Panc1 (cell line): ENCODE results near the gene GREB1.

Experiments used
- POLR2AphosphoS5 ChIP-seq: IDR thresholded peaks from 2 replicates; pipeline ENCODE4 v1.6.1; 2012; ENCODE audit warnings: mild to moderate bottlenecking, low read depth, low read length, moderate library complexity
- TF ChIP-seq, protein P1 (sequence below): fragments of 450-650 bp; IDR thresholded peaks from 2 replicates; pipeline ENCODE4 v1.5.1; 2017; ENCODE audit warnings: mild to moderate bottlenecking
- TF ChIP-seq, protein P2 (sequence below), 2 experiments: IDR thresholded peaks; 2 replicates each; pipeline ENCODE4 v1.6.1; 2011 to 2012; ENCODE audit warnings: low read depth in 2 of 2, control low read depth in 1 of 2, low read length in 1 of 2, mild to moderate bottlenecking in 1 of 2, moderate library complexity in 1 of 2; ENCODE audit not compliant: insufficient read depth in 1 of 2

- TF ChIP-seq, protein P1, sequence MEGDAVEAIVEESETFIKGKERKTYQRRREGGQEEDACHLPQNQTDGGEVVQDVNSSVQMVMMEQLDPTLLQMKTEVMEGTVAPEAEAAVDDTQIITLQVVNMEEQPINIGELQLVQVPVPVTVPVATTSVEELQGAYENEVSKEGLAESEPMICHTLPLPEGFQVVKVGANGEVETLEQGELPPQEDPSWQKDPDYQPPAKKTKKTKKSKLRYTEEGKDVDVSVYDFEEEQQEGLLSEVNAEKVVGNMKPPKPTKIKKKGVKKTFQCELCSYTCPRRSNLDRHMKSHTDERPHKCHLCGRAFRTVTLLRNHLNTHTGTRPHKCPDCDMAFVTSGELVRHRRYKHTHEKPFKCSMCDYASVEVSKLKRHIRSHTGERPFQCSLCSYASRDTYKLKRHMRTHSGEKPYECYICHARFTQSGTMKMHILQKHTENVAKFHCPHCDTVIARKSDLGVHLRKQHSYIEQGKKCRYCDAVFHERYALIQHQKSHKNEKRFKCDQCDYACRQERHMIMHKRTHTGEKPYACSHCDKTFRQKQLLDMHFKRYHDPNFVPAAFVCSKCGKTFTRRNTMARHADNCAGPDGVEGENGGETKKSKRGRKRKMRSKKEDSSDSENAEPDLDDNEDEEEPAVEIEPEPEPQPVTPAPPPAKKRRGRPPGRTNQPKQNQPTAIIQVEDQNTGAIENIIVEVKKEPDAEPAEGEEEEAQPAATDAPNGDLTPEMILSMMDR = no peak
- no peak for TF ChIP-seq POLR2AphosphoS5
- TF ChIP-seq, protein P2, sequence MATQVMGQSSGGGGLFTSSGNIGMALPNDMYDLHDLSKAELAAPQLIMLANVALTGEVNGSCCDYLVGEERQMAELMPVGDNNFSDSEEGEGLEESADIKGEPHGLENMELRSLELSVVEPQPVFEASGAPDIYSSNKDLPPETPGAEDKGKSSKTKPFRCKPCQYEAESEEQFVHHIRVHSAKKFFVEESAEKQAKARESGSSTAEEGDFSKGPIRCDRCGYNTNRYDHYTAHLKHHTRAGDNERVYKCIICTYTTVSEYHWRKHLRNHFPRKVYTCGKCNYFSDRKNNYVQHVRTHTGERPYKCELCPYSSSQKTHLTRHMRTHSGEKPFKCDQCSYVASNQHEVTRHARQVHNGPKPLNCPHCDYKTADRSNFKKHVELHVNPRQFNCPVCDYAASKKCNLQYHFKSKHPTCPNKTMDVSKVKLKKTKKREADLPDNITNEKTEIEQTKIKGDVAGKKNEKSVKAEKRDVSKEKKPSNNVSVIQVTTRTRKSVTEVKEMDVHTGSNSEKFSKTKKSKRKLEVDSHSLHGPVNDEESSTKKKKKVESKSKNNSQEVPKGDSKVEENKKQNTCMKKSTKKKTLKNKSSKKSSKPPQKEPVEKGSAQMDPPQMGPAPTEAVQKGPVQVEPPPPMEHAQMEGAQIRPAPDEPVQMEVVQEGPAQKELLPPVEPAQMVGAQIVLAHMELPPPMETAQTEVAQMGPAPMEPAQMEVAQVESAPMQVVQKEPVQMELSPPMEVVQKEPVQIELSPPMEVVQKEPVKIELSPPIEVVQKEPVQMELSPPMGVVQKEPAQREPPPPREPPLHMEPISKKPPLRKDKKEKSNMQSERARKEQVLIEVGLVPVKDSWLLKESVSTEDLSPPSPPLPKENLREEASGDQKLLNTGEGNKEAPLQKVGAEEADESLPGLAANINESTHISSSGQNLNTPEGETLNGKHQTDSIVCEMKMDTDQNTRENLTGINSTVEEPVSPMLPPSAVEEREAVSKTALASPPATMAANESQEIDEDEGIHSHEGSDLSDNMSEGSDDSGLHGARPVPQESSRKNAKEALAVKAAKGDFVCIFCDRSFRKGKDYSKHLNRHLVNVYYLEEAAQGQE (IDR thresholded peaks at IDR 0.05; ENCODE audit: insufficient read depth in 1 of 2, low read depth in 2 of 2, low read length in 1 of 2) = no peak
Observed at GRCh38 chr2:11612553-11613215, 78.8 kb downstream of the GREB1 start.
